Mesenchymal stem cell (in vitro differentiated cells and primary cell): ENCODE results near the gene CEBPG.
A peak's percentile ranks its signal among the peaks of the same experiment; 100 is the strongest.

Source experiments
- DNase-seq: peaks from one replicate; pipeline ENCODE4 v3.0.0-alpha.2; 2013
- H2AFZ ChIP-seq: one replicate; pipeline ENCODE4 v1.6.1; 2013; ENCODE audit warnings: low read depth, mild to moderate bottlenecking, control low read depth, inconsistent platforms, low read length, moderate library complexity
- H2AK5ac ChIP-seq: 2 replicates; pipeline ENCODE4 v1.6.1; 2013; ENCODE audit warnings: low read length, moderate library complexity, mild to moderate bottlenecking, inconsistent platforms; ENCODE audit not compliant: severe bottlenecking
- H2BK120ac ChIP-seq: one replicate; pipeline ENCODE4 v1.6.1; 2013; ENCODE audit warnings: low read depth, mild to moderate bottlenecking, inconsistent platforms, low read length, moderate library complexity
- H2BK12ac ChIP-seq, 2 experiments: one replicate each; pipeline ENCODE4 v1.6.1; 2013; ENCODE audit warnings: inconsistent platforms in 2 of 2, low read length in 2 of 2, mild to moderate bottlenecking in 2 of 2, moderate library complexity in 2 of 2, control low read depth in 1 of 2
- H2BK15ac ChIP-seq: one replicate; pipeline ENCODE4 v1.6.1; 2013; ENCODE audit warnings: mild to moderate bottlenecking, low read depth, inconsistent platforms; ENCODE audit not compliant: poor library complexity, severe bottlenecking
- H2BK5ac ChIP-seq: 2 replicates; pipeline ENCODE4 v1.6.1; 2013; ENCODE audit warnings: low read depth, mild to moderate bottlenecking, low read length, control low read depth, inconsistent platforms; ENCODE audit not compliant: poor library complexity, severe bottlenecking
- H3K14ac ChIP-seq, 2 experiments: one replicate each; pipeline ENCODE4 v1.6.1; 2013; ENCODE audit warnings: inconsistent platforms in 2 of 2, low read length in 2 of 2, control low read depth in 1 of 2, mild to moderate bottlenecking in 1 of 2, moderate library complexity in 1 of 2
- H3K18ac ChIP-seq, 2 experiments: one replicate each; pipeline ENCODE4 v1.6.1; 2013; ENCODE audit warnings: inconsistent platforms in 2 of 2, low read length in 2 of 2, control low read depth in 1 of 2, low read depth in 1 of 2, mild to moderate bottlenecking in 1 of 2
- H3K23ac ChIP-seq, 2 experiments: one replicate each; pipeline ENCODE4 v1.6.1; 2013; ENCODE audit warnings: inconsistent platforms in 2 of 2, low read length in 2 of 2, mild to moderate bottlenecking in 2 of 2, moderate library complexity in 2 of 2, control low read depth in 1 of 2
- H3K27ac ChIP-seq: 2 replicates; pipeline ENCODE4 v1.5.1; 2013; ENCODE audit warnings: mild to moderate bottlenecking, moderate library complexity, low read length, control low read depth, inconsistent platforms; ENCODE audit not compliant: poor library complexity, severe bottlenecking
- H3K27me3 ChIP-seq, 2 experiments: 2 replicates each; pipeline versions ENCODE4 v1.6.1 to v1.7.0; 2013; ENCODE audit warnings: low read length in 2 of 2, mild to moderate bottlenecking in 2 of 2, moderate library complexity in 2 of 2, control low read depth in 1 of 2, inconsistent platforms in 1 of 2; ENCODE audit not compliant: control insufficient read depth in 1 of 2, insufficient read depth in 1 of 2
- H3K36me3 ChIP-seq, 2 experiments: 2 replicates each; pipeline versions ENCODE4 v1.6.1 to v1.7.0; 2013; ENCODE audit warnings: low read length in 2 of 2, control low read depth in 1 of 2, inconsistent platforms in 1 of 2, low read depth in 1 of 2, mild to moderate bottlenecking in 1 of 2; ENCODE audit not compliant: insufficient read depth in 2 of 2, control insufficient read depth in 1 of 2
- H3K4ac ChIP-seq, 2 experiments: one replicate each; pipeline ENCODE4 v1.6.1; 2013; ENCODE audit warnings: inconsistent platforms in 2 of 2, low read length in 2 of 2, mild to moderate bottlenecking in 2 of 2, moderate library complexity in 2 of 2, control low read depth in 1 of 2, low read depth in 1 of 2
- H3K4me1 ChIP-seq: 2 replicates; pipeline ENCODE4 v1.6.1; 2013; ENCODE audit warnings: low read depth, low read length, control low read depth; ENCODE audit not compliant: control insufficient read depth, insufficient read depth
- H3K4me2 ChIP-seq: 2 replicates; pipeline ENCODE4 v1.6.1; 2013; ENCODE audit warnings: low read length, mild to moderate bottlenecking, inconsistent platforms; ENCODE audit not compliant: poor library complexity, severe bottlenecking
- H3K4me3 ChIP-seq, 2 experiments: 2 replicates each; pipeline versions ENCODE4 v1.5.1 to v1.7.0; 2013; ENCODE audit warnings: low read length in 2 of 2, mild to moderate bottlenecking in 2 of 2, control low read depth in 1 of 2, low read depth in 1 of 2; ENCODE audit not compliant: insufficient read depth in 1 of 2
- H3K79me1 ChIP-seq: replicated peaks from 2 replicates; pipeline ENCODE4 v1.6.1; 2013; ENCODE audit warnings: mild to moderate bottlenecking, control low read depth, low read length, inconsistent platforms; ENCODE audit not compliant: poor library complexity, severe bottlenecking
- H3K9ac ChIP-seq: 2 replicates; pipeline ENCODE4 v1.7.0; 2013; ENCODE audit warnings: mild to moderate bottlenecking, low read length, moderate library complexity
- H3K9me3 ChIP-seq: 2 replicates; pipeline ENCODE4 v1.7.0; 2013; ENCODE audit warnings: mild to moderate bottlenecking, low read length; ENCODE audit not compliant: control insufficient read depth
- H4K8ac ChIP-seq: one replicate; pipeline ENCODE4 v1.6.1; 2013; ENCODE audit warnings: inconsistent platforms, mild to moderate bottlenecking, low read length, moderate library complexity
- H4K91ac ChIP-seq: one replicate; pipeline ENCODE4 v1.6.1; 2013; ENCODE audit warnings: mild to moderate bottlenecking, low read length, inconsistent platforms
- WGBS: methylation state at CpG from one replicate; pipeline ENCODE4 v1.1.7; 2013; ENCODE audit warnings: mixed read lengths; 5-methylcytosine and 5-hydroxymethylcytosine counted together

The CEBPG gene

GRCh38 chr19:33390908-33391630 is 17.6 kb downstream of the CEBPG start:
- Histone ChIP-seq H4K8ac (peak overlapping the region; percentile 7), H2BK15ac (no peak overlapping the region), H4K91ac (no peak overlapping the region), H2BK5ac (no peak overlapping the region), H3K27me3 (no peaks in the 10 kb centered on the region), H3K27ac (no peak overlapping the region), H3K4me2 (no peak overlapping the region), H2AFZ (no peak overlapping the region), H3K79me1 (peaks cover 51% of the 10 kb centered on the region), H3K9ac (no peak overlapping the region), H3K4me3 (no peak overlapping the region), H2BK12ac (no peak overlapping the region), H3K4me1 (peaks cover 66% of the 10 kb centered on the region), H3K36me3 (peaks cover 6 to 49% of the 10 kb centered on the region in 2 experiments), H3K18ac (no peak overlapping the region), H3K4ac (no peak overlapping the region), H2AK5ac (no peak overlapping the region), H2BK120ac (no peak overlapping the region), H3K23ac (no peak overlapping the region), H3K9me3 (no peaks in the 10 kb centered on the region), H3K14ac (no peak overlapping the region)
- WGBS, result 95% methylated on average over 24 of the region's 24 CpGs
- DNase-seq, result no peak

- no peak overlapping the region for H3K14ac ChIP-seq
- H3K27ac ChIP-seq, result no peak overlapping the region
- no peak overlapping the region for H3K4me3 ChIP-seq
- H4K8ac ChIP-seq, result no peak overlapping the region
- no peak overlapping the region for H2AFZ ChIP-seq
- no peaks in the 10 kb centered on the region for H3K9me3 ChIP-seq
- H3K36me3 ChIP-seq, result peaks cover 2 to 43% of the 10 kb centered on the region in 2 experiments
- H2AK5ac ChIP-seq, result no peak overlapping the region
- H2BK15ac ChIP-seq, result no peak overlapping the region
- no peak overlapping the region for H2BK5ac ChIP-seq
- no peaks in the 10 kb centered on the region for H3K27me3 ChIP-seq
- H2BK120ac ChIP-seq, result no peak overlapping the region
- whole genome bisulfite sequencing, result 91% methylated on average over 12 of the region's 12 CpGs
- DNase-seq, result no peak
- no peak overlapping the region for H4K91ac ChIP-seq
- no peak overlapping the region for H3K4ac ChIP-seq
- no peak overlapping the region for H3K9ac ChIP-seq
- H3K4me2 ChIP-seq, result no peak overlapping the region
- H3K79me1 ChIP-seq, result peaks cover 45% of the 10 kb centered on the region
- peaks cover 73% of the 10 kb centered on the region for H3K4me1 ChIP-seq
- no peak overlapping the region for H3K23ac ChIP-seq
- H3K18ac ChIP-seq, result no peak overlapping the region
- H2BK12ac ChIP-seq, result no peak overlapping the region
These were observed 18.2 kb downstream of the CEBPG start for GRCh38 chr19:33391631-33392249.

DNA sequence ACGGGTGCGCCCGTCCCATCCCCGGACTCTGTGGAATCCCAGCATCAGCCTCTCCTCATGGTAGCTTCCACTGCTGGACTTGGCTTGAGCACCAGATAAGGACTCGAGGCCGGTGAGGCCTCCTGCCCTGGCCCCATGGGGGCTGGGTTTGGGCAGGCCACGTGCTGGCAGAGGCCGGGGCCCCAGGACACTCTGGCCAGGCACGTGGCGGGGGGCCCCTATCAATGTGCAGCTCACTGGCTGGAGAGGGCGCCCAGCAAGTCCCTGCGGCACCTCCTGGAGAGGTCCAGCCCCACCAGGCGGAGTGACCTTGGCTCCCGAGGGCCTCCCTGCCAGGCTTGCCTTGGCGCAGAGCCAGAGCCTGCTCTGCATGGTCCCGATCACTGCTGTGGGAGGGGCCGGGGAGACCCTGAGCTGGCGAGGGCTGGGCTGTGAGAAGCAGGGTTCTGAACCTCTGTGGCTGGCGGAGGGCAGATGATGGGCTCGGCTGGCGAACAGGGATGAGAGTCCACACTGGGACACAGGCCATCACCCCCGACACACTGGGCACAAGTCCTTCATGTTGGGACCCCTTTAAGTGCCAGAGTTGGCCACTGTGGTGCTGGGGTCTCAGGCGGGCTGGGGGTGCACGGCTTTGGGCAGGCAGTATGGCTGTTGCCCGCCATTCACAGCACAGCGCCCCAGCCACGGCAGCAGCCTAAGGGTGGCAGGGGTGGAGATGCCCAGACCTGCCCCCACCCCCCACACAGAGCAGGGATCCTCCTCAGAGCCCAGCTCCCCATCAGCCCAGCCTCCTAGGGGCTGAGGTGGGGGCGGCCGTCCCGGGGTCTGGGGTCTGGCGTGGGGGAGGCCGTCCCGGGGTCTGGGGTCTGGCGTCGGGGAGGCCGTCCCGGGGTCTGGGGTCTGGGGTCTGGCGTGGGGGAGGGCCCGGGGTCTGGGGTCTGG is 19.1 kb downstream of the CEBPG start:
- Histone ChIP-seq H2BK120ac (no peak overlapping the region), H2BK5ac (no peak overlapping the region), H3K14ac (peak overlapping the region in 1 of 2 experiments; percentile 53), H3K27me3 (no peaks in the 10 kb centered on the region), H3K4me1 (peaks cover 82% of the 10 kb centered on the region), H4K8ac (no peak overlapping the region), H3K23ac (no peak overlapping the region), H3K4me3 (no peak overlapping the region), H3K27ac (no peak overlapping the region), H3K18ac (no peak overlapping the region), H3K9ac (no peak overlapping the region), H3K79me1 (peaks cover 39% of the 10 kb centered on the region), H2AFZ (no peak overlapping the region), H2BK15ac (no peak overlapping the region), H3K4me2 (no peak overlapping the region), H3K4ac (no peak overlapping the region), H2BK12ac (no peak overlapping the region), H3K9me3 (no peaks in the 10 kb centered on the region), H2AK5ac (no peak overlapping the region), H4K91ac (no peak overlapping the region), H3K36me3 (peaks cover under 1 to 36% of the 10 kb centered on the region in 2 experiments)
- DNase-seq, result no peak
- 87% methylated on average over 25 of the region's 39 CpGs for WGBS
